ENCODE results near the gene SKAP2.

Gene SKAP2

GRCh38 chr7:26670290-26670689 lies 194.1 kb downstream of the SKAP2 start:
- no peak for DNase-seq (ENCODE audit: low read depth)
- no peak overlapping the region for H3K4me3 ChIP-seq (ENCODE audit: low read length)
- TF ChIP-seq CTCF (conservative IDR thresholded peaks at IDR 0.05; ENCODE audit: low read length), result no peak

GRCh38 chr7:26668821-26669220 lies 195.6 kb downstream of the SKAP2 start:
- TF ChIP-seq CTCF (conservative IDR thresholded peaks at IDR 0.05; ENCODE audit: low read length), result no peak
- no peak overlapping the region for H3K4me3 ChIP-seq (ENCODE audit: low read length)
- DNase-seq (ENCODE audit: low read depth), result no peak

GRCh38 chr7:26667514-26668133 lies 196.8 kb downstream of the SKAP2 start:
- TF ChIP-seq CTCF (conservative IDR thresholded peaks at IDR 0.05; ENCODE audit: low read length), result peak; percentile 95
- no peak overlapping the region for H3K4me3 ChIP-seq (ENCODE audit: low read length)
- peak; percentile 93 for DNase-seq (ENCODE audit: low read depth)

GRCh38 chr7:26664735-26665416 lies 199.5 kb downstream of the SKAP2 start:
- DNase-seq (ENCODE audit: low read depth), result peak; percentile 44
- H3K4me3 ChIP-seq (ENCODE audit: low read length), result no peak overlapping the region
- no peak for TF ChIP-seq CTCF (conservative IDR thresholded peaks at IDR 0.05; ENCODE audit: low read length)

GRCh38 chr7:26664274-26664673 lies 200.1 kb downstream of the SKAP2 start:
- H3K4me3 ChIP-seq (ENCODE audit: low read length), result no peak overlapping the region
- DNase-seq (ENCODE audit: low read depth), result no peak
- no peak for TF ChIP-seq CTCF (conservative IDR thresholded peaks at IDR 0.05; ENCODE audit: low read length)

GRCh38 chr7:26663874-26664273 lies 200.5 kb downstream of the SKAP2 start:
- DNase-seq (ENCODE audit: low read depth), result peak; percentile 89
- no peak overlapping the region for H3K4me3 ChIP-seq (ENCODE audit: low read length)
- TF ChIP-seq CTCF (conservative IDR thresholded peaks at IDR 0.05; ENCODE audit: low read length), result no peak

GRCh38 chr7:26662646-26663045 lies 201.7 kb downstream of the SKAP2 start:
- DNase-seq (ENCODE audit: low read depth), result no peak
- H3K4me3 ChIP-seq (ENCODE audit: low read length), result no peak overlapping the region
- no peak for TF ChIP-seq CTCF (conservative IDR thresholded peaks at IDR 0.05; ENCODE audit: low read length)

Data from AG10803 (cell line).